Measurements from ENCODE around the gene EMILIN1. TPM values are rescaled to one million over a fixed set of nuclear protein-coding genes. Genes with fewer than 3 reads are reported as not detected.

Gene EMILIN1
- total RNA-seq, 1 donor from 2014 or later, result 18.4 TPM

DNA sequence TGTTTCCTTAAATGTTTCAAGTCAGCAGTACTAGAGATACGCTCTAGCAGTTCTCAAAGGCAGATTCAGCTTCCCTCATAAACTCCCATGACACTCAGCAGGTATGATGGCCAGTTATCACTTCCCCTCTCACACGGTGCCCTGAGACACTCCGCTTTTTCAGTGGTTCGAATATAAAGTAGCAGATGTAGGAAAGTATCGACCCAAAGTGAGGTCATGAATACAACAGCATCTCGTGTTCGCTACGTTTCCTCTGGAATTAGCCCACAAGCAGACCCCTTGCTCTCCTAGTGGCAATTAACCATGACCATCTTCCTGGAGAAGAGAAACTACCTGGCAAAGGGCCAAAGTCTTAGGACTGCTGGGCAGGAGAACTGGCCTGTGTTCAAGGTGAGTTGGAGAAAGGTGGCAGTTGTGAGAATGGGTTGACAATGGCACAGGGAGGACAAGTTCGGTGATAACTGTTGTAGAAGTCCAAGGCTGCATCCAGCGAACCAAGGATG lies 36.2 kb upstream of the EMILIN1 start:
- no peaks in the 10 kb centered on the region for H3K9me3 ChIP-seq (replicated peaks)
- H3K27me3 ChIP-seq (ENCODE audit: low read depth), result no peaks in the 10 kb centered on the region
- H3K27ac ChIP-seq (replicated peaks), result no peak overlapping the region
- H3K36me3 ChIP-seq, result peaks cover 44% of the 10 kb centered on the region
- no peak for DNase-seq
- intact Hi-C loops (cut with micrococcal nuclease), result no loop called here
- TF ChIP-seq, protein P1, sequence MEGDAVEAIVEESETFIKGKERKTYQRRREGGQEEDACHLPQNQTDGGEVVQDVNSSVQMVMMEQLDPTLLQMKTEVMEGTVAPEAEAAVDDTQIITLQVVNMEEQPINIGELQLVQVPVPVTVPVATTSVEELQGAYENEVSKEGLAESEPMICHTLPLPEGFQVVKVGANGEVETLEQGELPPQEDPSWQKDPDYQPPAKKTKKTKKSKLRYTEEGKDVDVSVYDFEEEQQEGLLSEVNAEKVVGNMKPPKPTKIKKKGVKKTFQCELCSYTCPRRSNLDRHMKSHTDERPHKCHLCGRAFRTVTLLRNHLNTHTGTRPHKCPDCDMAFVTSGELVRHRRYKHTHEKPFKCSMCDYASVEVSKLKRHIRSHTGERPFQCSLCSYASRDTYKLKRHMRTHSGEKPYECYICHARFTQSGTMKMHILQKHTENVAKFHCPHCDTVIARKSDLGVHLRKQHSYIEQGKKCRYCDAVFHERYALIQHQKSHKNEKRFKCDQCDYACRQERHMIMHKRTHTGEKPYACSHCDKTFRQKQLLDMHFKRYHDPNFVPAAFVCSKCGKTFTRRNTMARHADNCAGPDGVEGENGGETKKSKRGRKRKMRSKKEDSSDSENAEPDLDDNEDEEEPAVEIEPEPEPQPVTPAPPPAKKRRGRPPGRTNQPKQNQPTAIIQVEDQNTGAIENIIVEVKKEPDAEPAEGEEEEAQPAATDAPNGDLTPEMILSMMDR (IDR thresholded peaks at IDR 0.05; ENCODE audit: borderline replicate concordance), result no peak
- no peak overlapping the region for H3K4me3 ChIP-seq
- H3K4me1 ChIP-seq, result peaks cover 8% of the 10 kb centered on the region

DNA sequence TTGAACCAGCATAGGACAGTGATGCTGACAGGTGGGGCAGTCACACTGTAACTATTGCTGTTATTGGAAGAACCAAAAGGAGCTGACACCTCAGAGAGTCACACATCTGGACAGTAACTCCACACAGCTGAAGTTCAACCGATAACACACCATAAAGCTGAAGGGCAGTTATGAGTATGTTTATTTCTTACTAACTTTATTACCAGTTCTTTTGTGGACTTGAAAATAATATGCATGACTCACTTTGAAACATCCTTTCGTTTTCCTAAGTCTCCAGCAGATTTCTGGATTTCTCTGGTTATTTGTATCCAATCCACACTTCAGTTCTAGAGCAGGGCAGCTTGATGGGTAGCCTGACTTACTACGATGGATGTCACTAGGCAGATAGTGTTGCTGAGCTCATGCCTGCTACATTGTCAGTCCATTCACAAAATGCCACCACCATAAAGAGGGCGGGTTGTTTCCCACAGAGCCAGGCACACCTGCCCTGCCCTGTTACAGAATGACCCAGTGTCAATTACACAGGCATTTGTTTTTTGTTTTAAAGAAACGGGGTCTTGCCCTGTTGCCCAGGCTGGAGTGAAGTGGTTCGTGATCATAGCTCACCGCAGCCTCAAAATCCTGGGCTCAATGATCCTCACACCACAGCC lies 35.3 kb upstream of the EMILIN1 start:
- H3K4me1 ChIP-seq, result peaks cover 8% of the 10 kb centered on the region
- peaks cover 35% of the 10 kb centered on the region for H3K36me3 ChIP-seq
- no peak for DNase-seq
- H3K27me3 ChIP-seq (ENCODE audit: low read depth), result no peaks in the 10 kb centered on the region
- TF ChIP-seq, protein P1 (IDR thresholded peaks at IDR 0.05; ENCODE audit: borderline replicate concordance), result no peak
- intact Hi-C loops (cut with micrococcal nuclease), result no loop called here
- H3K9me3 ChIP-seq (replicated peaks), result no peaks in the 10 kb centered on the region
- no peak overlapping the region for H3K4me3 ChIP-seq
- H3K27ac ChIP-seq (replicated peaks), result no peak overlapping the region

DNA sequence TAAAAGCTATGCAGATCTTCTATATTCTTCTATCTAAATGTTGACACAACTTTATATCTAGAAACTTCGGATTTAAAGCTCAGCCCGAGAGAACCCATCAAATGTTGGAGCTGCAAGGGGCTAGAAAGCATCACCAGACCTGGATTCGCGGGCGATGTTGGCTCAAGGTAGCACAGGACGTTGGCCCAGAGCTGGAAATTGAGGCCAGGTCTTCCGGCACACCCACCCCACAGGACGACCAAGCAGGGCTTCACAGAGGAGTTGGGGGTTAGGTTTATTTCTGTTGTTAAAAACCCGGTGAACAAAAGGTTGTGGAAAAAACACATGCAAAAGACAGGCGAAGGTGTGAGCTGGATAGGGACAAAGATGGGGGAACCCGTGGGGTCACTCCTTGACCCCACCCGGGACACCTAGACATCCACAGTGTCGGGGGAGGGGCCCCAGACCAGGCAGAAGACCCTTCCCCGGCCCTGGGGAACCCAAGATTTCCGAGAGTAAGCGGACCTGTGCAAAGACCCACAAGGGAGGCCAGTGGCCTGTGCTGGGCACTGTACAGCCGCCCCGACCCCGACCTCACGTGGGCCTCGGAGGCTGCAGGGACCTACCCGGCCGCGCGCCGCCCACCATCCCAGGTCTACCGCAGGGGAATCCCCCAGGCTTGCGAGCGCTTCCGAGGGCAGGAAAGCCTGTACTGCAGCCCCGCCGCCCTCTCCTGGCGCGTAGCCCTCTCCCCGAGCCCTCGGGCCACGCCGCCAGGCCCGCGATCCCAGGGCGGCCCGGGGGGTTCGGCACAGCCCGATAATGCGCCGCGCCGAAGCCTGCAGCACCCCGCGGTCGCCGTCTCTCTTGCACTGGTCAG lies 28.8 kb upstream of the EMILIN1 start:
- H3K27ac ChIP-seq (replicated peaks), result peak overlapping the region; percentile 96
- intact Hi-C loops (cut with micrococcal nuclease), result no loop called here
- DNase-seq, result no peak
- peaks cover 29% of the 10 kb centered on the region for H3K4me1 ChIP-seq
- TF ChIP-seq, protein P1 (IDR thresholded peaks at IDR 0.05; ENCODE audit: borderline replicate concordance), result no peak
- peaks cover 11% of the 10 kb centered on the region for H3K36me3 ChIP-seq
- H3K27me3 ChIP-seq (ENCODE audit: low read depth), result no peaks in the 10 kb centered on the region
- H3K4me3 ChIP-seq, result peak overlapping the region; percentile 97
- no peaks in the 10 kb centered on the region for H3K9me3 ChIP-seq (replicated peaks)

DNA sequence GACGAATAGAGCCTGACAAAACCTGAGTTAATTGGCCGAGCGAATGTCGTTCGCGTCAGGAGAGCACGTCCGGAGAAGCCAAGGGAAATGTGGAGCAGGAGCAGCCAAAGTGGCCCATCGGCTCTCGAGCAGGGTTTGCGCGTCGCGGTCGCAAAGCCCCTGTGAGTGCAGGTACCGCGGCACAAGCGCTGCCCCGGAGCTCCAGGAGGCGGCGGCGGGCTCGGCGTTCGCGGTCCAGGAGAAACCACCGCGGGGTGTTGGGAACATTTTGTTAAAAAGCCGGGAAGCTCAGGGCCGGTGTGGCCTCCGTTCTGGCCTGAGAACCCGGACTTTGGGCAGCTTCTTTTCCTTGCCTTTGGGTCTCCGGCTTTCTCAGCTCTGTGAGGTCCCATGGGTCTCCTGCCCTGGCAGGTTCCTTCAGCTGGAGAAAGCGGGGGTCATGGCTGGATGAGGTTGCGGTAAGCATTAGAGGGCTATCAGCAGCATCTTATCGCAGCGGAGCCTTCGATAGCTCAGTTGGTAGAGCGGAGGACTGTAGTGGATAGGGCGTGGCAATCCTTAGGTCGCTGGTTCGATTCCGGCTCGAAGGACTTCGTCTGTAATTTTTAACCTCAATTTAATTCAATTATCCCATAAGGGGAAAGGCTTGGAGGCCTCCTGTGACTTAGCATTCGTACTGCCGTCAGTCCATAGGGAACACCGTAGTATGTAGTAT lies 28.0 kb upstream of the EMILIN1 start:
- TF ChIP-seq, protein P1 (IDR thresholded peaks at IDR 0.05; ENCODE audit: borderline replicate concordance), result peak; percentile 65
- intact Hi-C loops (cut with micrococcal nuclease), result no loop called here
- no peaks in the 10 kb centered on the region for H3K27me3 ChIP-seq (ENCODE audit: low read depth)
- H3K4me1 ChIP-seq, result peaks cover 29% of the 10 kb centered on the region
- no peaks in the 10 kb centered on the region for H3K9me3 ChIP-seq (replicated peaks)
- DNase-seq, result peak; percentile 86
- peak overlapping the region; percentile 97 for H3K4me3 ChIP-seq
- peaks cover 19% of the 10 kb centered on the region for H3K36me3 ChIP-seq
- peak overlapping the region; percentile 96 for H3K27ac ChIP-seq (replicated peaks)
